ENCODE measurements around the gene RHOT2. TPM values are rescaled to one million over a fixed set of nuclear protein-coding genes. Genes with fewer than 3 reads are reported as not detected.

Gene RHOT2
- total RNA-seq, 4 donors from 2014 or later, result 38.8 to 86.9 (median 61.5) TPM

DNA sequence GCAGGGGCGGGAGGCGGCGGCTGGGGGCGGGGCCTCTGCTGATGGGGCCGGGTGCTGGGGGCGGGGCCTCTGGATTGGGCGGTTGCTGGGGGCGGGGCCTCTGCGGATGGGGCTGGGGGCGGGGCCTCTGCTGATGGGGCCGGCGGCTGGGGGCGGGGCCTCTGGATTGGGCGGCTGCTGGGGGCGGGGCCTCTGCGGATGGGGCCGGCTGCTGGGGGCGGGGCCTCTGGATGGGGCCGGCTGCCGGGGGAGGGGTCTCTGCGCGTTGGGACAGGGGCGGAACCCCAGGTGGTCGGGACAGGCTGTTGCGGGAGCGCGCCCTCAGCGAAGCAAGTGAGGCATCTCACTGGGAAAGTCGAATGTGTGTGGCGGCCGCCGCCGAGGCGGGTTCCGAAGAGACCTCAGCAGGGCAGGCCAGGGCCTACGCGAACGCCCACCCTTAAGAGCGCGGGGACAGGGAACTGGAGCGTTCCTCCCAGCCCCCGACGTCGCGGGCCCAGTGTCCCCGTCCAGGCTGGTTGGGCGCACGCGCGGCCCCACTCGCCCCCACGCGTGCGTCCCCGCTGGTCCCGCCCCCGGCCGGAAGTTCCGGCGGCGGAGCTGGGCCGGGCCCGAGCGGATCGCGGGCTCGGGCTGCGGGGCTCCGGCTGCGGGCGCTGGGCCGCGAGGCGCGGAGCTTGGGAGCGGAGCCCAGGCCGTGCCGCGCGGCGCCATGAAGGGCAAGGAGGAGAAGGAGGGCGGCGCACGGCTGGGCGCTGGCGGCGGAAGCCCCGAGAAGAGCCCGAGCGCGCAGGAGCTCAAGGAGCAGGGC, 12.1 kb downstream of the RHOT2 start, which contains the start of gene STUB1:
Gene STUB1 (plus strand): TSS at position 597 of the 811 bp plus-strand sequence. CDS start 116 bp downstream, at position 713.
- TF ChIP-seq, protein P1, sequence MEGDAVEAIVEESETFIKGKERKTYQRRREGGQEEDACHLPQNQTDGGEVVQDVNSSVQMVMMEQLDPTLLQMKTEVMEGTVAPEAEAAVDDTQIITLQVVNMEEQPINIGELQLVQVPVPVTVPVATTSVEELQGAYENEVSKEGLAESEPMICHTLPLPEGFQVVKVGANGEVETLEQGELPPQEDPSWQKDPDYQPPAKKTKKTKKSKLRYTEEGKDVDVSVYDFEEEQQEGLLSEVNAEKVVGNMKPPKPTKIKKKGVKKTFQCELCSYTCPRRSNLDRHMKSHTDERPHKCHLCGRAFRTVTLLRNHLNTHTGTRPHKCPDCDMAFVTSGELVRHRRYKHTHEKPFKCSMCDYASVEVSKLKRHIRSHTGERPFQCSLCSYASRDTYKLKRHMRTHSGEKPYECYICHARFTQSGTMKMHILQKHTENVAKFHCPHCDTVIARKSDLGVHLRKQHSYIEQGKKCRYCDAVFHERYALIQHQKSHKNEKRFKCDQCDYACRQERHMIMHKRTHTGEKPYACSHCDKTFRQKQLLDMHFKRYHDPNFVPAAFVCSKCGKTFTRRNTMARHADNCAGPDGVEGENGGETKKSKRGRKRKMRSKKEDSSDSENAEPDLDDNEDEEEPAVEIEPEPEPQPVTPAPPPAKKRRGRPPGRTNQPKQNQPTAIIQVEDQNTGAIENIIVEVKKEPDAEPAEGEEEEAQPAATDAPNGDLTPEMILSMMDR (IDR thresholded peaks at IDR 0.05), result no peak
- DNase-seq (ENCODE audit: low spot score), result peak; percentile 63
- peak; percentile 58 for ATAC-seq (ENCODE audit: low FRiP score)

GRCh38 chr16:680625-680945, 12.7 kb downstream of the RHOT2 start:
- DNase-seq (ENCODE audit: low spot score) (no peak), ATAC-seq (ENCODE audit: low FRiP score) (no peak)
- TF ChIP-seq, protein P1 (IDR thresholded peaks at IDR 0.05), result no peak

DNA sequence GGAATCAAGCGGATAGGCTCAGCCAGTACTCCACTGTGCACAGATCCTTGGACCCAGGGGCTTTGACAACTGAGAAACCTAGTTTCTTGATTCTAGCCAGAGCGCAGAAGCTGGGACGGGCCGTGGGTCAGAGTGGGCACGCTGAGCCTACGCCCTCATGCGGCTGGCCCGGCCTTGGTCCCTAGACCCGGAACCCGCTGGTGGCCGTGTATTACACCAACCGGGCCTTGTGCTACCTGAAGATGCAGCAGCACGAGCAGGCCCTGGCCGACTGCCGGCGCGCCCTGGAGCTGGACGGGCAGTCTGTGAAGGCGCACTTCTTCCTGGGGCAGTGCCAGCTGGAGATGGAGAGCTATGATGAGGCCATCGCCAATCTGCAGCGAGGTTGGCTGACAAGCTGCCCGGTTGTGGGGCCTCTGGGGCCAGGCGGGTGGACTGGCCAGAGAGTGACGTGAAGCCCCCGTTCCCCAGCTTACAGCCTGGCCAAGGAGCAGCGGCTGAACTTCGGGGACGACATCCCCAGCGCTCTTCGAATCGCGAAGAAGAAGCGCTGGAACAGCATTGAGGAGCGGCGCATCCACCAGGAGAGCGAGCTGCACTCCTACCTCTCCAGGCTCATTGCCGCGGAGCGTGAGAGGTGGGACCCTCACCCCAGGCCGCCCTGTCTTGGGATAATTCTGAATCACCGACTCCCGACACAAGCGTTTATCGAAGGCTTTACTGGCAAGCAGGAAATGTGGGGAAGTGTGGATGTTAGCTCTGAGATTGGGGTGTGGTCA, 13.2 kb downstream of the RHOT2 start:
- DNase-seq (ENCODE audit: low spot score), result no peak
- TF ChIP-seq, protein P1 (IDR thresholded peaks at IDR 0.05), result no peak
- ATAC-seq (ENCODE audit: low FRiP score), result no peak

DNA sequence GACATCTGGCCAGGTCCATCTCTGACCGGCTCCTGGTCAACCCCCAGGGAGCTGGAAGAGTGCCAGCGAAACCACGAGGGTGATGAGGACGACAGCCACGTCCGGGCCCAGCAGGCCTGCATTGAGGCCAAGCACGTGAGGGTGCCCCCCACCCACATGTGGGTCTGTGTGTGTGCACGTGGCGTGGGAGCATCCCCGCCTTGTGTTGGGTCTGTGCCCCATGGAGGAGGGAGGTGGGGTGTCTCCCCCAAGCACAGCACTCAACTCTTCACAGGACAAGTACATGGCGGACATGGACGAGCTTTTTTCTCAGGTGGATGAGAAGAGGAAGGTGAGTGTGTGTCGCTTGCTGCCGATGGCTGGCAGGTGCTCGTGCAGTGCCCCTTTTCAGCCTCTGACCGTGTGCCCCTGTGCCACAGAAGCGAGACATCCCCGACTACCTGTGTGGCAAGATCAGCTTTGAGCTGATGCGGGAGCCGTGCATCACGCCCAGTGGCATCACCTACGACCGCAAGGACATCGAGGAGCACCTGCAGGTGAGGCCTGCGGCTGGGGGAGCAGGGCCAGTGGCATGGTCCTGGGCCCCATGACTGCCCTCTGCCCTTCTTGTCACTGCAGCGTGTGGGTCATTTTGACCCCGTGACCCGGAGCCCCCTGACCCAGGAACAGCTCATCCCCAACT, 14.0 kb downstream of the RHOT2 start:
- TF ChIP-seq, protein P1 (IDR thresholded peaks at IDR 0.05), result no peak
- DNase-seq (ENCODE audit: low spot score) (no peak), ATAC-seq (ENCODE audit: low FRiP score) (no peak)

DNA sequence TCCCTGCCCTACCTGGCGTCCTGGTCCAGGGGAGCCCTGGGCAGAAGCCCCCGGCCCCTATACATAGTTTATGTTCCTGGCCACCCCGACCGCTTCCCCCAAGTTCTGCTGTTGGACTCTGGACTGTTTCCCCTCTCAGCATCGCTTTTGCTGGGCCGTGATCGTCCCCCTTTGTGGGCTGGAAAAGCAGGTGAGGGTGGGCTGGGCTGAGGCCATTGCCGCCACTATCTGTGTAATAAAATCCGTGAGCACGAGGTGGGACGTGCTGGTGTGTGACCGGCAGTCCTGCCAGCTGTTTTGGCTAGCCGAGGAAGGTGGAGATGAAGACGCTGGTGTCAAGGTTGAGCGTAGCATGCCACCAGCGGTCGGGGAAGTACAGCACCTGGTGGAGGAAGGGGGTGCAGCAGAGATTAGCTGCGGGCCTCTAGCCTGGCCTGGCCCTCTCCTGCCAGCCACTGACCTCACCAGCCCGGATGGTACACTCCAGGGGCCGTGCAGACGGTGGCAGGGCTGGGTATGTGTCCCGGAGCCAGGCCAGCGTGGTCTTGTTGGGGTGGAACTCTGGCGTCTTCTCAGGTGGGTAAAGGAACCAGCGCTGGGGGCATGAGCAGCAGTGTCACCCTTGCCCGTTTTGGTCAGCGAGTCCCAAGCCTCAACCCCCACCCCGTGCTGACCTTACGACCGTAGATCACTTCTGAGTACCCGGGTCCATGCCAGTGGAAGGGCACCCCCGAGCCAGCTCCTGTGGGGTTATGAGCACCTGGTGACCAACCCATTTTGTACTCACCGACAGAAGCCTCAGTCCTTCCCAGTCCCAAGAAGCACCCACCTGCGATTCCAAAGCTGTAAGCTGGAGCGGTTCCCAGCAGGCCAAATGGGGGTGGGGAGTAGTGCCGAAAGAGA, 14.8 kb downstream of the RHOT2 start:
- no peak for ATAC-seq (ENCODE audit: low FRiP score)
- TF ChIP-seq, protein P1 (IDR thresholded peaks at IDR 0.05), result no peak
- no peak for DNase-seq (ENCODE audit: low spot score)

DNA sequence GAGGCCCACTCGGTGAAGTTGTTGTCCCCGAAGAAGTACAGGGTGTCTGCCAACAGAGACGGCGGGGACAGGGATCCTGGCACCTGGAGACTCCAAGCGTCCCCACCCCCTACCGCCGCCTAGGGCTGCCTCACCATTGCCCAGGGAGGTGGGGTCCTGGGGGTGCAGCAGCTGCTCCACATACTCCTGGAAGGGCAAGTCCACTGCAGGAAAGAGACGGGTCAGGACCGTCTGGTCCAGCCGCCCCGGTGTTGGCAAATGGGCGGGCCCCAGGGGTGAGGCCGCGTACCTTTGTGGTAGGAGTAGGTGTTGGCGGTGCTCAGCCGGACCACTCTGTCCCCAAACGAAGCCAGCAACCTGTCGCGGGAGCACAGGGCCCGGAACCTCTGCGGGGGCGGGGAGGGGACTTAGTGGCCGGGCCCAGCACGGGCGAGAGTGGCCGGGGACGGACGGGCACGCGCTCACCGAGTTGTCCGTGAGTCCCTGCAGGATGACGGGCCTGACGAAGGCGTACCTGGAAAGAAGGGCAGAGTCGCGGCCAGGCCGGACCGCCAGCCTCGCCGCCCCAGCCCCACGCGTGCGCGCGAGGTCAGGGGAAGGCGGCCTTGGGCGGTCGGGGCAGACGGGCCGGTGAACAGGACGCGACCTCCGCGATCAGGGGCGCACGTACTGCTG, 15.6 kb downstream of the RHOT2 start:
- ATAC-seq (ENCODE audit: low FRiP score) (no peak), DNase-seq (ENCODE audit: low spot score) (no peak)
- TF ChIP-seq, protein P1 (IDR thresholded peaks at IDR 0.05), result no peak
